GM23248 (cell line): Measurements from ENCODE around the gene TMX2.

Experiments used
- EZH2 ChIP-seq: fragments of 200-600 bp; sonication (generic); IDR thresholded peaks from 2 replicates; pipeline ENCODE4 v1.6.1; 2018; ENCODE audit warnings: antibody characterized with exemption, mild to moderate bottlenecking; ENCODE audit not compliant: insufficient read depth, poor library complexity, severe bottlenecking
- EZH2phosphoT487 ChIP-seq: fragments of 200-600 bp; sonication (generic); IDR thresholded peaks from 2 replicates; pipeline ENCODE4 v1.6.1; 2018; ENCODE audit warnings: antibody characterized with exemption, moderate library complexity, mild to moderate bottlenecking, low read depth; ENCODE audit not compliant: insufficient read depth

- TF ChIP-seq EZH2phosphoT487 (no peak), EZH2 (no peak)
These were observed 72.7 kb downstream of the TMX2 start for GRCh38 chr11:57785072-57785471.
